GM12873 (cell line): ENCODE results near the gene PCGF5.

Experiments used
- CTCF ChIP-seq: IDR thresholded peaks from 2 replicates; pipeline ENCODE4 v1.5.1; 2012; ENCODE audit warnings: low read depth, mild to moderate bottlenecking, moderate library complexity, low read length, control low read depth; ENCODE audit not compliant: insufficient read depth; ENCODE audit errors: missing control alignments

The PCGF5 gene

GRCh38 chr10:91307489-91307888 lies 87.0 kb downstream of the PCGF5 start:
- no peak for TF ChIP-seq CTCF

GRCh38 chr10:91309711-91310110 lies 89.2 kb downstream of the PCGF5 start:
- TF ChIP-seq CTCF: no peak

GRCh38 chr10:91311601-91312381 lies 91.3 kb downstream of the PCGF5 start:
- TF ChIP-seq CTCF: no peak

DNA sequence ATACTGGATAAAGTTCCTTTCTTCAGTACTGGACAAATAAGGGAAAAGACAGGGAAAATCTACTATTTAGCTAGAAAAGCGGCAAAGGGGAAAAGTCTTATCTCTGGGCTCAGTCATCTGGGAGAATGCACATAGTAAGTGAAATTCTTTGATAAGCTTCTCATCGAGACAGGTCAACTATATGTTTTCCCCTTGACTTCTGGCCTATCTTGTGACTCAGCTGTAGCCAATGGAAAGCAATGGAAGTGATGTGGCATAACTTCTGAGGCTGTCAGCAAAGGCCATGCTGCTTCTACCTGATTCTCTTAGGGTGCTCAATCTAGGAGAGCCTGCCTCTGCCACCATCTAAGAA lies 91.9 kb downstream of the PCGF5 start:
- TF ChIP-seq CTCF: no peak

GRCh38 chr10:91313796-91314485 lies 93.5 kb downstream of the PCGF5 start:
- no peak for TF ChIP-seq CTCF

DNA sequence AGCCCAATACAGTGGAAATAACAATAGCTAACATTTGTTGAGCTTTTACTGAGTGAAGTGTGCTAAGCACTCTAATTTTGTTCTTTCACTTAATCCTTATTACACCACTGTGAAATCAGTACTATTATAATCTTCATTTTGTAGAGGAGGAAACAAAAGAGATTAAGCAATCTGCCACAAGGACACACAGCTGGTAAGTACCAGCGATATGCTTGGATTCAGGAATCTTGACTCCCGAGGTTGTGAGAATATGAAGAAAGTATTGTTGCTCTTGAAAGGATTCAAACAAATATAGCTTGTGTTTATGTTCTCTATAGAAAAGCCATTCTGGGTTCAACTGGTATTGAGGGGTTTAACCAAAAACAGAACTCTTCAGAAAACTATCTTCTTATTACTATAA lies 96.0 kb downstream of the PCGF5 start:
- TF ChIP-seq CTCF: no peak

DNA sequence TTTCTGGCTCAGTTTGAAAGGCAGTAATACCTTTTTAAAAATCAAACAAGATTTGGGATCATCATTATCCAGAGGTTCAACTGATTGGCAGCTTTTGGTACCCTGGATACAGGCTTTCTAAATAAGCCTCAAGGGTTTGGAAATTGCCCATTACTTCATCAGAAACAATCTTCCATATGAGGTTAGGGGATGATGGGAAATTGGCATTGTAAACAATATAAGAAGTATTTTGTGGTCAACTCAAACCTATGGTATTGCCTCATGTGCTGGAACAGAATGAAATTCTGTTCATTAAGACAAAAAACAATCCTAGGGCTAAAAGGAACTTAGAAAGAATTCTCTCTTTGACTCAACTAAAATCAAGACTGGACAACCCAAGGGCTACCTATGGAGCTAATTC lies 97.1 kb downstream of the PCGF5 start:
- no peak for TF ChIP-seq CTCF
